NCI-H748 (cell line): ENCODE data around the gene LILRB2.
"Not testable (repeated sequence)": the region's sequence is repeated elsewhere in the genome, so short reads cannot be mapped to it uniquely, and the experiment has no call there.

Experiments
- DNase-seq: peaks from one replicate; lab custom pipeline; 2025; ENCODE audit not compliant: unreplicated experiment; lab: John Stamatoyannopoulos, UW

LILRB2 gene

DNA sequence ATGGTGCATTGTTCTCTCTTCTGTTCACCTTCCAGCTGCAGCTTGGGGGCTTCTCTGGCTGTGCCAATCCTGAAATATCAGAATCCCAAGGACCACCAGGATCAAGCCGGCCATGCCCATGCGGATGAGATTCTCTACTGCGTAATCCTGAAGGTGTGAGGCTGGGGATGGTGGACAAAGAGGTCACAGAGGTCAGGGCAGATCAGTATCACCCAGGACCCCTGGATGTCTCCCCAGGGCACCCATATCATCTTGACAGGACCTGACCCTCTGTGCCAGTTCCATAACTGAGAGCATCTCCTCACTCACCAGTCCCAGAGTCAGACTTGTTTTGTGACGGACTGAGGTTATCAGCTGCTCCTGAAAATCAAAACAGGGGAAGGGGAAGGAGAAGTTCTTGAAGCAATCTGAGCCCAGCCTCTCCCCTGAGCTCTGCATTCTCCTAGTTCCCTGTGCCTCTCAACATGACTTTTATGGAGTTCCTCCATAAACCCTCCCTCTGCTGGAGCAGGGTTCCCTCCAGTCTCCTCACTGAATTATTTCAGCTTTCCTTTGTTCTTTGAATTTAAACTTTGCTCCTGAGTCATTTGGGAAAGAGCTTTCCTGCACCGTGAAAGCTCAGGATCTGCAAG, 26.6 kb upstream of the LILRB2 start:
- no peak for DNase-seq

DNA sequence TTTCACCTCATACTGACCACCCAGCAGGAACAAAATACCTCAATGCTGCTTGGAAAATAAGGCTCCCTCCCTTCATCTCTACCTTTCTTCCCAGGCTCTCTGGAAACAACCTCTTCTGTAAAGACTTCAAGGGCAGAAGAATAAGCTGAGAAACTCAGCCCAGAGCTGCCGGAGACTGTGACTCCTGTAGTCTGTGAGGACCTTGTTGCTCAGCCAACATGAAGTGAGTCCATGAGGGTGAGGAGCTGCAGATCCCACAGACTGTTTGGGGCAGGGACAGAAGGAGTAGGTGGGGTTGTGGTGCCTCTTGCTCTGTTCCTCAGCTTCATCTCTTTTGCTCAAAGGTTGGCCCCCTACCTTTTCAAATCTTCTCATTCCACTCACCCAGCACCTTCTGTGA, 24.2 kb upstream of the LILRB2 start:
- DNase-seq: no peak

DNA sequence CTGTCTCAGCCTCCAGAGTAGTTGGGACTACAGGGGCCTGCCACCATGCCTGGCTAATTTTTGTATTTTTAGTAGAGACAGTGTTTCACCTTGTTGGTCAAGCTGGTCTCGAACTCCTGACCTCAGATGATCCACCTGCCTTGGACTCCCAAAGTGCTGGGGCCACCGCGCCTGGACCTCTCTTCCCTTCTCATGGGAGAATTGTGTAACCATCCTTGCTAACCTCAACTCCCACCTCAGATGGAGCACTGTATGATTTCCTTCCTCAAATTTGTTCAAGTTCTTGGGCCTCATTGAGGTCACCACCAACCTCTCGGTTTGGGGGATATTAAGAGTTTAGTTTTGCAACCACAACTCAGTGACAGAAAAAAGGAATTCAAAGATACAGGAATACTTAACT, 21.3 kb upstream of the LILRB2 start:
- DNase-seq: no peak

DNA sequence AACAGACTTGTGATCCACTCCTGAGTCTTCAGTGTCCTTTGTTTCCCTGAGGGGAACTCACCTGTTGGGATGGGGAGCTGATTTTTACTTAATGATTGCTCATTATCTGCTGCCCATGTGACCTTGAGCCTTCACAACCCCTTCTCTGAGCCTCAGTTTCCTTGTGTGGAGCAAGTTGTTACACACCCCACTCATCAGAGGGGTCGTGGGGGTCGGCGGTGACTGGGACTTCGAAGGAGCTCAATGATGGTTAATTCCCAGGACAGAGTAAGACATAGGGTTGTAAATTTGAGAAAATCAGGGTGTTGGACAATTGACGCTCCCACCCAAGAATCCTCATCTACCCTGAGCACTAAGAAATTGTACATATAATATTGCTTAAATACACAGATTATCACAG, 18.6 kb upstream of the LILRB2 start:
- DNase-seq: no peak

DNA sequence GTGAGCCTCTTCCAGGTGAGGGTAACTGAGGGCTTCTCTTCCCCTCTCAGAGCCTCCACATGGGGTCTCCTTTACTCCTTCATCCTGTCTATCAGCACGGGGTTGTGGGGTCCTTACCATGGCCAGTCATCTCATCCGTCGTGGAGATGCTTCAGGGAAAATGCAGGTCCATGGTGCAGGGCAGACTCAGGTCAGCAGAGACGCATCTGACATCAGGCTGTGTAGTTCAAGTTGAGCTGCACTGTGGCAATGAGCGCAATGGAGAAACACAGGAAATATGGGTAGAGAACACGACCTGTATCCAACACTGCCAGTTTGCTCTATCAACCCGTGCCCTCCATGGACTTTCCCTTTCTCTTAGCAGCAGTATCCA, 18.2 kb upstream of the LILRB2 start:
- DNase-seq: no peak

DNA sequence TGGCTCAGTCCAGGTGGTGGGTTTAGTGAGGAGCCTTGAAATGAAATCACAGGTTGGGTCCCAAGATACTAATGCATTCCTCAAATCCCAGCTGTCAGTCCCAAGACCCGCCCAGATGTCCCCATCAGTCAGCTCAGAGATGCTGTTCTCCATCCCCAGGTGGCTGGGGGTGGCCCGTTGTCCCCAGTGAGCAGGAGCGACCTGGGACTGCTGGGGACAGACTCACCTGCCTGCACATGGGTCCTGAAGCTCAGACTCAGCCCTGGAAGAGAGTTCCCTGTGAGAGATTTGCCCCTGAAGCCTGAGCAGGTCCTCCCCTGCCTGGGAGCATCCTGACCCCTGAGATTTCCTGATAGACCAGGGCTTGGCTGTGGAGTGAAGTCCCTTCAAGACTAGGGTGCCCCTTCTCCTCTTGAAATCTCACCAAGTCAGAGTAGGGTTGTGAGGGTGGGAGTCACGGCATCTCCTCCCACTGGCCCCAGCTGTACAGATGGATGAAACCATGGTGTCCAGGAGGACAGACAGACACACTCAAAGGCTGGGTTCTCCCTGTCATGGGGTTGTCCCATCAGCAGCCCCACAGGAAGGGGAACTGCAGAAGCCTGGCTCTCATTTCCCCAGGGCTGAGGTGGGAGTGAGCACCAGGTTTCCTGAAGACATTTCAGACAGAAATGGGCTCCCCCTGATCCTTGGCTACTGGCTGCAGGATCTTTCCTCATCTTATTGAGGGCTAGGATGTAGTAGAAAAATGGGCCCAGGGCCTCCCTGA, 17.6 kb upstream of the LILRB2 start:
- no peak for DNase-seq

DNA sequence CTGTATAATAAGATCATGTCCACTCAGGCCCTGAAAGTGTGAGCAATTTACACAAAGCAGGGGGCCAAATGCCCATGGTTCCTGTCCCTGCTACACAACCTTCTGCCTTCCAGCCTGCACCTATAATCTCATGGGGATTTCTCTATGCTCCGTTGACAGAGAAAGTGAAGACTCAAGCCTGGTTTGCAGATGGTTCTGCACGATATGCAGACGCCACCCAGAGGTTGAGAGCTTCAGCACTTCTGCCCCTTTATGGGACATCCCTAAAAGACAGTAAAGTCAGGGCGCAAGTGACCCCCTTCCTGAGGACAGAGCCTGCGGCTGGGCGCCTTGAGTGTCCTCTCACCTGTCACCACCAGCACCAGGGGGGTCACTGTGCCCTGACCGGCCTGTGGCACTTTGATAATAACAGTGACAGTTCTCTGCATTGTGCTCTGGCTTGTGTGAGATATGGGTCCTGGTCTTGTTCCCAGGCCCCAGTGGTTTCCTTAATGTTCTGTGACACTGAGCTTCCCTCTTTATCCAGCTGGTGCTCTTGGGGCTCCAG, 16.9 kb upstream of the LILRB2 start:
- no peak for DNase-seq

DNA sequence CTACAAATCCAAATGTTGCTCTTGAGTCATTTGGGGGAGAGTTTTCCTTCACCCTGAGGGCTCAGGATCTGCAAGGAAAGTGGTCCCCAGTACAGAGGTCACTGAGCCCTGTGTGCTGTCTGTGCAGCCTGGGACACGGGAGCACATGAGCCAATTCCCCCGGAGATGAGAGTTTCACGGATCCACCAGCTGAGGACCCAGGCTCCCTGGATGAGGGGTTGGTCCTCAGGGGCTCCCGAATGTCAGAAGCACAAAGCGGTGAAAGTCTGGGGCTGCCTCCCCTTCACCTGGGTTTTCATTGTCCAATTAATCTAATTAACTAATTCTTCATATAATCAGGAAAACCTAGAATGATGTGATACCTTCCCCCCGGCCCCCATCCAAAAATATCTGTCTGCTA, 13.6 kb upstream of the LILRB2 start:
- no peak for DNase-seq

DNA sequence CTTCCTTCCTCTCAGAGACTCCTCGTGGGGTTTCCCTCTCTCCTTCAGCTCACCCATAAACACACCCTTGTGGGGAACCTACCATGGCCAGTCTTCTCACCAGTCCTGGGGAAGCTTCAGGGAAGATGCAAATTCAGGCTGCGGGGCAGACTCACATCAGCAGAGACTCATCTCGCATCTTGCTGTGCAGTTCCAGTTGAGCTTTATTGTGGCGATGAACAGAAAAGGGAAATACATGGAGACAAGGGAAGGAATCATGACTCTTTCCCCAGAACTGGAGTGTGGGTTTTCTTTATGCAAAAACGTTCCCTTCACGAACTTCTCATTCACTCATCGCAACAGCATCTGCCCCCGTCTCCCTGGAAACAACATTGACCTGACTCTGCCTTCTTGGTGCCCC, 8.2 kb upstream of the LILRB2 start:
- DNase-seq: not testable (repeated sequence)

DNA sequence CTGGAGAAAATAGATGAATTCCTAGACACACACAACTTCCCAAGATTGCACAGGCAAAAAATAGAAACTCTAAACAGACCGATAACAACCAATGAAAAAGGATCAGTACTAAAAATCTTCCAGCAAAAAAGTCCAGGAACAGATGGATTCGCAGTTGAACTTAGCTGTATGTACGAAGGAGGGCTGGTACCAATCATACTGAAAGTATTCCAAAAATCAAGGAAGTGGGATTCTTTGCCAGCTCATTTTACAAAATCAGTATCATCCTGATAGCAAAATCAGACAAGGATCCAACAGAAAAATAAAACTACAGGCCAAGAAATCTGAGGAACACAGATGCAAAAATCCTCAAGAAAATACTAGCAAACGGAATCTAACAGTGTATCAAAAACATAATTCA, 6.5 kb upstream of the LILRB2 start:
- no peak for DNase-seq

DNA sequence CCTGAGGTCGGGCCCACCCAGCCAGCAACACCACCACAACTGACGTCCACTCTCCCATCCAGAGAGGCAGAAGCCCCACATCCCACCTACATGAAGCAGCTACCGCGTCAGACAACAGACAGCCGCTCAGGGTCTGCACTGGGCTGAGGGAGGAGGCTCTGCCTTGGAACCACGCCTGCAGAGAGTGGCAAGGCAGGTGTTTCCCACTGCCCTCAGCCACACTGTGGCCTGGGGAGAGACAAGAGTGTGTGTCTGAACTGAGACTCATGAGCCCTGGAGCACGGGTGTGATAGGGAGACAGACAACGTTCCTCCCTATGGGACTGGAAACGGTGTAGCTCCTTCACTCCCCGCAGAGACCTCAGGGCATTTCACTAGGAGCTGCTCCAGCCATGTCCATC, 5.4 kb upstream of the LILRB2 start:
- not testable (repeated sequence) for DNase-seq

DNA sequence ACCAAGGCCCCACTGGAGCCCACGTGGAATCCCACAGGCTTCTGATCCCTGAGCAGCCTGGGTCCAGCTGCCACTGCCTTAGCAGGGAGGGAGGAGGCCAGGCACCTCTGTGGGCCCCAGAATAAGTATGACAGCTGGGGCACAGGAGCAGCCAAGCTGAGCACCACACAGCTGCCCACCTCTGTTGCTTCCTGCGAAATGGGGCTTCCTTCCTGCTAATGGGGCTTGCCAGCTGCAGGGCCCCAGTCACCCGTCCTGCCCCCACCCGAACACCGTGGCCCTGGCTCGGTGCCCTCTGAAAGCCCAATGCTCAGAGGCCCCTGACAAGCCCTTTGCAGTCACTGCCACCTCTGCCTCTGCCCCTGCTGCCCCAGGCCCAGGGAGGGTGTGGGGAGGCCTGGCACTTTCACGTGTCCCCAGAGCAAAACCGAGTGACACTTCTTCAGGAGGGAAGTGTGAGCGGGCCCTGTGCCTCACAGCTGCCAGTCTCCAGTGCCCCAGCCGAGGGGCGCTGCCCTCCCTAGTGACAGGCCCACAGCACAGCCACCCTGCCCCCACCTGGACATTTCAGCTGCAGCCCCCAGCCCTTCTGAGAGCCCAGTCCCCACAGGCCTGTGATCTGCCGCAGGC, 4.6 kb upstream of the LILRB2 start:
- DNase-seq: not testable (repeated sequence)

DNA sequence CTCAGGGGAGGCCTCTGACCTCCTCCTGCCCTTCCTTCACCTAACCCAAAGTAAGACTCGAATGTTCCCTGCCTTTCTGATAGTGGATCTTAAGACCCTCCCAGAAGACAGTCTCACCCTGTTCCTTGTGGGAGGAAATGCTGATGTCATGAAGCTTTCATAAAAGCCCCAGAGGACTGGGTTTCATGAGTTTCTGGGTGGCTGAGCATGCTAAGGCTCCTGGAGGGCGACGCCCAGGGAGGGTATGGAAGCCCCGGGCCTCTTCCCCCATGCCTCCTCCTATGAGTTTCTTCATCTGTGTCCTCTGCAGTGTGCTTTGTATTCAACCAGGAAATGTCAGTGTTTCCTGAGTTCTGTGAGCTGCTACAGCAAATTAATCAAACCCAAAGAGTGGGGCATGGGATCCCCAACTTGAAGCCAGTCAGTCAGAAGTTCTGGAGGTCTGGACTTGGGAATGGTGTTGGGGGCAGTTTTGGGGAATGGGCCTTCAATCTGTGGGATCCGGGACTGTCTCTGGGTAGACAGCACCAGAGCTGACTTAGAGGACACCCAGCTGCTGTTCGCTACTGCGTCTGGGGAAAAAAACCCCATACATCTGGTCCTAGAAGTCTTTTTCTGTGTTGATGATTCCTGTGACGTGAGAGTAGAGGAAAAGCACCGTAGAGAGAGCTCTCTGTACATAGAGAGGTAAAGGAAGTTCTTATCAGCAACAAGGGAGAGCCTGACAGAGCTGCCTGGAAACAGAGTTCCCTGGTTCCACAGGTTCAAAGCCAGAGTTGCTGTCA, 2.0 kb upstream of the LILRB2 start:
- no peak for DNase-seq

DNA sequence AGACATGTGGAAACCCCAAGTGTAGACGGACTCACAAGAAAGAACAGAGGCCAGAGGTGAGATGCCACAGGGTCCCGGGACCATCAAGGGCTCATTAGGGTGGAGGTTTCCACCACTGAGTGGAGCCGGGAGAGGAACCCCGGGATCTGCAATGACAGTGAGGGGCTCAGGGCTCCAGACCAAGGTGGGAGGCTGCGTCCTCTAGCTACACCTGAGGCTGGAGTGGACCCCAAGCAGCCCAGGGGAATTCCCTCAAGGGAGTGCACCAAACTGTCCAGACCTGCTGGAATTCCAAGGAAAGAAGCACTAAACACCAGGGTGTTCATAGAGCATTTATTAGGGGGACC, 792 bp upstream of the LILRB2 start:
- not testable (repeated sequence) for DNase-seq

DNA sequence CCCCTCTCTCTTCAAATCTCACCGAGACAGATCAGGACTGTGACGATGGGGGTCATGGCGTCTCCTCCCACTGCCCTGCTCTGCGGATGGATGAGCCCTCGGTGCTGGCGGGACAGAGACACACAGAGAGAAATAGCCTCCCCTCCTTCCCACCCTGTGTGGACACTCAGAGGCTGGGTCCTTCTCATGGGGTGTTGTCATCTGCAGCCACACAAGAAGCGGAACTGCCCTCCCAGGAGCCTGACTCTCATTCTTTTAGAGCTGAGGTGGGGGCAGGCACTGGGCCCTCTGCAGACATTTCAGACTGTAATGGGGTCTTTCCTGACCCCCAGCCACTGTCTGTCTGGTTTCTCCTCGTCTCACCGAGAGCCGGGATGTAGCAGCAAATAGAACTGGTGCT, 469 bp downstream of the LILRB2 start:
- not testable (repeated sequence) for DNase-seq

DNA sequence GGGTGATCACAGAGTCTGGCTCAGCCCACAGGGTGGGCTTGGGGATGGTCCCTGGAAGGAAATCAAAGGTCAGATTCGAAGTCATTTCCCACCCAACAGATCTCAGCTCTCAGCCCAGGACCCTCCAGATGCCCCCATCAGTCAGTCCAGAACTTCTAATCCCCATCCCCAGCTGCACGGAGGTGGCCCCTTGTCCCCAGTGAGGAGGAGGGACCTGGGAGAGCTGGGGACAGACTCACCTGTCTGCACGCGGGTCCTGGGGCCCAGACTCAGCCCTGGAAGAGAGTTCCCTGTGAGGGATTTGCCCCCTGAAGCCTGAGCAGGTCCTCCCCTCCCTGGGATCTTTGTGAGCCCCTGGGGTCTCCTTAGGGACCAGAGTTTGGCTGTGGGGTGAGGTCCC, 885 bp downstream of the LILRB2 start:
- DNase-seq: not testable (repeated sequence)

DNA sequence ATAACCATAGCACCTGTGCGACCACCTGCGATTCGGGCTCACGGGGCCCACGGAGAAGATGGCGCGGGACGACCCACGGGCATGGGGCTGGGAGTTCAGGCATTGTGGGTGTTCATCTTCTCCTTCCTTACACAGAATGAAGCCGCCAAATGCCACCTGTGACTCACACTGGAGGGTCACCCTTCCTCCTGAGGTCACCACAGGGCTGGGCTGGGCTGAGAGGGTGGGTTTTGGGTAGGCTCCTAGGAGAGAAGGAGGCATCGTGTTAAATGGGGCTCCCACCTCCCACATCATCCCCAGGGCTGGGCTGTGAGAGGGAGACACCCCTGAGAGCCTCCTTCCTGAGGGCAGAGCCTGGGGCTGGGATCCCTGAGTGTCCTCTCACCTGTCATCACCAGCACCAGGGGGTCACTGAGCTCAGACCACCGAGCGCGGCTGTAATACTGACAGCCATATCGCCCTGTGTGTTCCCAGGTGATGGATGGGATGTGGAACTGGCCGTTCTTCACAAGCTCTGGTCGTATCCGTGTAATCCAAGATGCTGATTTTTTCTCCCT, 1.4 kb downstream of the LILRB2 start:
- DNase-seq: no peak

DNA sequence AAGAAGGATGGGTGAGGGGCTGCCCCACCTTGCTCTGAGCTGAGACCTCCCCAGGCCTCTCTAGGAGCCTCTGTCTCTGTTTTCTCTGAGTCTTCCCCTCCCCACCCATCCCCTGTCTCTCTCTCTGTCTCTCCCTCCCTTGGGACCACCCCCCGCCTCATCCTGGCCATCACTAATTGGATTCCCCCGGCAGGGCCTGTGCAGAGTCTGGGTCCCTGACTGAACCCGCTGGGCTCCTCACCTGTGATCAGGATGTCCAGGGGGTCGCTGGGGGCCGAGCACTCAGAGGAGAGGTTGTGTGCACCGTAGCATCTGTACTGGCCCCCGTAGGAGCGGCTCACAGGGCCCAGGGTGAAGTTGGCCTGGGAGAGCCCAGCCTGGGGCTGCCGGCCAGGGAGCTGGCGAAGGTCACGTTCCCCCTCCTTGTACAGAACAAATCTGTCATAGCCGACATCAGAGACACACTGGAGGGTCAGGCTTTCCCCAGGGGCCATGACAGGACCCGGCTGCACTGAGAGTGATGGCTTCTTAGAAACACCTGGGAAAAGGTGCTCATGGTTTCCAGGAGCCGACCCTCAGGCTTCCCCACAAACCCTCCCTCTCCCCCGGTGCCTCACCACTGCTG, 2.2 kb downstream of the LILRB2 start:
- not testable (repeated sequence) for DNase-seq

DNA sequence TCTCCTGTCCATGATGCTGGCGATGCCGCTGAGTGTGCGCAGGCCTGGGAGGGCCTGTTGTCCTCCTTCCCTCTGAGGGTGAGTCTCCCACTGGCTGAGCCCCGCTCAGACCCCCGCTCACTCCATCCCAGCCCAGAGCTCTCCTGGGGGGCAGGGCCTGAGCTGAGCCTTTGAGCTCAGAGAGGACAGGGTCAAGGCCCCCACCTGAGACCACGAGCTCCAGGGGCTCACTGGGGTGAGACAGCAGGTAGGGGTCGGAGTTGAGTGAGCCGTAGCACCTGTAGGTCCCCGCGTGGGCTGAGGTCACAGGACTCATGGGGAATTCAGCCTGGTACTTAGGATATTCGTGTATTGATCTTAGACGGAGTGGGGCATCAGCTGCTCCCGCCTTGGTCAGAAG, 2.9 kb downstream of the LILRB2 start:
- not testable (repeated sequence) for DNase-seq

DNA sequence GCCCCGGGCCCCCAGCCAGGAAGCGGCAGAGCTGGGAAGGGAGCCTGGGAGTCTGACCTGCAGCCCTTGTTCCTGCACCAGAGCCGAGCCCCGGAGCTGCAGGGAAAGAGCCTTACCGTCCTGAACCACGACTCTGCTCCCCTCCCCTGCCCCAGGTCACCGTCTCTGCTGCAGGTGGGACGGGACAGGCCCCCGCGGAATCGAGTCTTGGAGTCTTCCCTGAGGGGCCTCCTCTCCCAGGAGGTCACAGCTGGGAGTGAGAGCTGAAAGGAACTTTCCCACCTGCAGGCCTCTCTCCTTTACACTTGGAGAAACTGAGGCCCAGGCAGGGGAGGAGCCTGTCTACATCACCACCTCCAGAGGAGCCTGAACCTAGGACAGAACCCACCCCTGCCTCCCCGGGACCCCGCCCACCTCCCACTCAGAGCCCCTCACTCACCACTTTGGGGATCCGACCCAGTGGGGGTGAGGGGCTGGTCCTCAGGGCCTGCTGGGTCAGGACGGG, 3.7 kb downstream of the LILRB2 start:
- DNase-seq: not testable (repeated sequence)
